ENCODE data around the gene MAGI2.

- TF ChIP-seq CTCF (IDR thresholded peaks at IDR 0.05): no peak
- TF ChIP-seq POLR2A (IDR thresholded peaks at IDR 0.05): no peak
Observed at GRCh38 chr7:78083476-78084120, 1369.9 kb downstream of the MAGI2 start.

Data from esophagus squamous epithelium (tissue), 4 donors.